GM12878 (cell line): ENCODE measurements around the gene ZNF213. TPM values are rescaled to one million over a fixed set of nuclear protein-coding genes. Genes with fewer than 3 reads are reported as not detected.

Experiments used
- ATF7 ChIP-seq: fragments of 450-650 bp; IDR thresholded peaks from 2 replicates; pipeline ENCODE4 v1.6.1; 2016; ENCODE audit warnings: low read depth, mild to moderate bottlenecking
- CBFB ChIP-seq: IDR thresholded peaks from 2 replicates; pipeline ENCODE4 v1.6.1; 2016; ENCODE audit warnings: antibody characterized with exemption, low read depth
- CBX3 ChIP-seq: fragments of 200-600 bp; sonication (generic); IDR thresholded peaks from 2 replicates; pipeline ENCODE4 v1.6.1; 2016; ENCODE audit warnings: low read depth, borderline replicate concordance
- CHD2 ChIP-seq: IDR thresholded peaks from 2 replicates; pipeline ENCODE4 v1.6.1; 2011; ENCODE audit warnings: low read depth, low read length, improper control_type of control experiment, borderline replicate concordance
- DPF2 ChIP-seq: fragments of 450-650 bp; IDR thresholded peaks from 2 replicates; pipeline ENCODE4 v1.6.1; 2017; ENCODE audit warnings: mild to moderate bottlenecking
- FOS ChIP-seq: IDR thresholded peaks from 3 replicates; pipeline ENCODE4 v1.6.1; 2011; ENCODE audit warnings: borderline replicate concordance; ENCODE audit not compliant: insufficient read length; ENCODE audit errors: extremely low read depth
- HCFC1 ChIP-seq: fragments of 150-350 bp; IDR thresholded peaks from 2 replicates; pipeline ENCODE4 v1.6.1; 2014; ENCODE audit warnings: low read length
- JUNB ChIP-seq: IDR thresholded peaks from 2 replicates; pipeline ENCODE4 v1.6.1; 2016; ENCODE audit warnings: antibody characterized with exemption, mild to moderate bottlenecking
- MEF2B ChIP-seq: fragments of 450-650 bp; IDR thresholded peaks from 2 replicates; pipeline ENCODE4 v1.6.1; 2018; ENCODE audit warnings: mild to moderate bottlenecking, moderate library complexity; ENCODE audit not compliant: partially characterized antibody, poor library complexity, severe bottlenecking
- MYB ChIP-seq: fragments of 150-350 bp; IDR thresholded peaks from 2 replicates; pipeline ENCODE4 v1.6.1; 2014; ENCODE audit warnings: mild to moderate bottlenecking, low read depth, low read length, borderline replicate concordance
- NBN ChIP-seq: fragments of 450-650 bp; IDR thresholded peaks from 2 replicates; pipeline ENCODE4 v1.6.1; 2016
- POLR2AphosphoS5 ChIP-seq: IDR thresholded peaks from 2 replicates; pipeline ENCODE4 v1.6.1; 2011; ENCODE audit warnings: mild to moderate bottlenecking, low read length, inconsistent platforms
- RAD51 ChIP-seq: fragments of 450-650 bp; IDR thresholded peaks from 2 replicates; pipeline ENCODE4 v1.6.1; 2016; ENCODE audit warnings: moderate library complexity, mild to moderate bottlenecking, inconsistent platforms
- RELB ChIP-seq: fragments of 450-650 bp; IDR thresholded peaks from 2 replicates; pipeline ENCODE4 v1.6.1; 2017; ENCODE audit warnings: low read depth, mild to moderate bottlenecking, moderate library complexity
- SREBF2 ChIP-seq: IDR thresholded peaks from 2 replicates; pipeline ENCODE4 v1.6.1; 2012; ENCODE audit warnings: mild to moderate bottlenecking, low read length
- STAT1 ChIP-seq: fragments of 450-650 bp; conservative IDR thresholded peaks from 2 replicates; pipeline ENCODE4 v1.6.1; 2014; ENCODE audit warnings: antibody characterized with exemption, mild to moderate bottlenecking
- TCF12 ChIP-seq: IDR thresholded peaks from 2 replicates; pipeline ENCODE4 v1.6.1; 2011; ENCODE audit warnings: low read depth, mild to moderate bottlenecking, low read length
- ZNF207 ChIP-seq: fragments of 450-650 bp; IDR thresholded peaks from 2 replicates; pipeline ENCODE4 v1.6.1; 2014; ENCODE audit warnings: antibody characterized with exemption, mild to moderate bottlenecking, borderline replicate concordance
- ZNF217 ChIP-seq: fragments of 450-650 bp; IDR thresholded peaks from 2 replicates; pipeline ENCODE4 v1.6.1; 2017; ENCODE audit warnings: antibody characterized with exemption, mild to moderate bottlenecking
- ZNF24 ChIP-seq: fragments of 450-650 bp; IDR thresholded peaks from 2 replicates; pipeline ENCODE4 v1.6.1; 2017; ENCODE audit warnings: antibody characterized with exemption, mild to moderate bottlenecking
- polyA plus RNA-seq, 11 experiments: library from polyadenylated mRNA; depleted of rRNA in 4 of 11; unstranded in 6 of 11; stranded (reverse) in 5 of 11; fragments of >200 nt; fragmentation: Nextera tagmentation in 4 of 11; fragmentation: Illumina TruSeq in 1 of 11; extraction: Ambion mirVana in 4 of 11; extraction: Trizol in 1 of 11; gene quantifications; 1 replicate in 1 of 11; 2 replicates in 10 of 11; pipeline versions ENCODE4 v1.2.1 to v1.2.3, GENCODE V29; 2011 to 2016; ENCODE audit warnings: inconsistent platforms in 2 of 11, missing spikeins in 2 of 11, low read depth in 1 of 11
- total RNA-seq, 4 experiments: library from RNA; depleted of rRNA in 3 of 4; stranded (reverse); fragments of >200 nt in 3 of 4; fragmentation: Illumina TruSeq in 1 of 4; extraction: Trizol in 1 of 4; gene quantifications; 2 replicates each; pipeline versions ENCODE4 v1.2.1 to v1.2.3, GENCODE V29; 2013 to 2021
- TF ChIP-seq, protein P1 (sequence below): fragments of 450-650 bp; formaldehyde crosslinking; IDR thresholded peaks from 2 replicates; pipeline ENCODE4 v1.5.0; 2022; ENCODE audit warnings: mild to moderate bottlenecking, missing genetic modification characterization
- TF ChIP-seq, protein P2 (sequence below): fragments of 450-650 bp; IDR thresholded peaks from 2 replicates; pipeline ENCODE4 v1.6.1; 2018; ENCODE audit warnings: borderline replicate concordance, mild to moderate bottlenecking; ENCODE audit not compliant: partially characterized antibody
- TF ChIP-seq, protein P3 (sequence below): IDR thresholded peaks from 2 replicates; pipeline ENCODE4 v1.6.1; 2012; ENCODE audit warnings: low read depth, low read length, improper control_type of control experiment

Gene ZNF213
- total and polyA plus RNA-seq, 10 of the 15 experiments (the other 5 are each of a cell fraction or from before 2014, with no cell fraction given): 0.53 to 9.4 (median 1.1) TPM

GRCh38 chr16:3175157-3176093 lies 40.6 kb downstream of the ZNF213 start (continued):
- TF ChIP-seq, protein P1, sequence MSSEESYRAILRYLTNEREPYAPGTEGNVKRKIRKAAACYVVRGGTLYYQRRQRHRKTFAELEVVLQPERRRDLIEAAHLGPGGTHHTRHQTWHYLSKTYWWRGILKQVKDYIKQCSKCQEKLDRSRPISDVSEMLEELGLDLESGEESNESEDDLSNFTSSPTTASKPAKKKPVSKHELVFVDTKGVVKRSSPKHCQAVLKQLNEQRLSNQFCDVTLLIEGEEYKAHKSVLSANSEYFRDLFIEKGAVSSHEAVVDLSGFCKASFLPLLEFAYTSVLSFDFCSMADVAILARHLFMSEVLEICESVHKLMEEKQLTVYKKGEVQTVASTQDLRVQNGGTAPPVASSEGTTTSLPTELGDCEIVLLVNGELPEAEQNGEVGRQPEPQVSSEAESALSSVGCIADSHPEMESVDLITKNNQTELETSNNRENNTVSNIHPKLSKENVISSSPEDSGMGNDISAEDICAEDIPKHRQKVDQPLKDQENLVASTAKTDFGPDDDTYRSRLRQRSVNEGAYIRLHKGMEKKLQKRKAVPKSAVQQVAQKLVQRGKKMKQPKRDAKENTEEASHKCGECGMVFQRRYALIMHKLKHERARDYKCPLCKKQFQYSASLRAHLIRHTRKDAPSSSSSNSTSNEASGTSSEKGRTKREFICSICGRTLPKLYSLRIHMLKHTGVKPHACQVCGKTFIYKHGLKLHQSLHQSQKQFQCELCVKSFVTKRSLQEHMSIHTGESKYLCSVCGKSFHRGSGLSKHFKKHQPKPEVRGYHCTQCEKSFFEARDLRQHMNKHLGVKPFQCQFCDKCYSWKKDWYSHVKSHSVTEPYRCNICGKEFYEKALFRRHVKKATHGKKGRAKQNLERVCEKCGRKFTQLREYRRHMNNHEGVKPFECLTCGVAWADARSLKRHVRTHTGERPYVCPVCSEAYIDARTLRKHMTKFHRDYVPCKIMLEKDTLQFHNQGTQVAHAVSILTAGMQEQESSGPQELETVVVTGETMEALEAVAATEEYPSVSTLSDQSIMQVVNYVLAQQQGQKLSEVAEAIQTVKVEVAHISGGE: no peak
- TF ChIP-seq CHD2 (no peak), ZNF207 (no peak), SREBF2 (peak; percentile 72), JUNB (no peak), FOS (no peak), MEF2B (no peak), ZNF24 (peak; percentile 88), POLR2AphosphoS5 (no peak), DPF2 (no peak), MYB (no peak), CBFB (no peak), NBN (no peak), RAD51 (no peak), TCF12 (no peak), ATF7 (no peak), HCFC1 (no peak), STAT1 (no peak), ZNF217 (no peak), RELB (no peak), CBX3 (no peak)
- TF ChIP-seq, protein P2, sequence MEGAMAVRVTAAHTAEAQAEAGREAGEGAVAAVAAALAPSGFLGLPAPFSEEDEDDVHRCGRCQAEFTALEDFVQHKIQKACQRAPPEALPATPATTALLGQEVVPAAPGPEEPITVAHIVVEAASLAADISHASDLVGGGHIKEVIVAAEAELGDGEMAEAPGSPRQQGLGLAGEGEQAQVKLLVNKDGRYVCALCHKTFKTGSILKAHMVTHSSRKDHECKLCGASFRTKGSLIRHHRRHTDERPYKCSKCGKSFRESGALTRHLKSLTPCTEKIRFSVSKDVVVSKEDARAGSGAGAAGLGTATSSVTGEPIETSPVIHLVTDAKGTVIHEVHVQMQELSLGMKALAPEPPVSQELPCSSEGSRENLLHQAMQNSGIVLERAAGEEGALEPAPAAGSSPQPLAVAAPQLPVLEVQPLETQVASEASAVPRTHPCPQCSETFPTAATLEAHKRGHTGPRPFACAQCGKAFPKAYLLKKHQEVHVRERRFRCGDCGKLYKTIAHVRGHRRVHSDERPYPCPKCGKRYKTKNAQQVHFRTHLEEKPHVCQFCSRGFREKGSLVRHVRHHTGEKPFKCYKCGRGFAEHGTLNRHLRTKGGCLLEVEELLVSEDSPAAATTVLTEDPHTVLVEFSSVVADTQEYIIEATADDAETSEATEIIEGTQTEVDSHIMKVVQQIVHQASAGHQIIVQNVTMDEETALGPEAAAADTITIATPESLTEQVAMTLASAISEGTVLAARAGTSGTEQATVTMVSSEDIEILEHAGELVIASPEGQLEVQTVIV: no peak
- TF ChIP-seq, protein P3, sequence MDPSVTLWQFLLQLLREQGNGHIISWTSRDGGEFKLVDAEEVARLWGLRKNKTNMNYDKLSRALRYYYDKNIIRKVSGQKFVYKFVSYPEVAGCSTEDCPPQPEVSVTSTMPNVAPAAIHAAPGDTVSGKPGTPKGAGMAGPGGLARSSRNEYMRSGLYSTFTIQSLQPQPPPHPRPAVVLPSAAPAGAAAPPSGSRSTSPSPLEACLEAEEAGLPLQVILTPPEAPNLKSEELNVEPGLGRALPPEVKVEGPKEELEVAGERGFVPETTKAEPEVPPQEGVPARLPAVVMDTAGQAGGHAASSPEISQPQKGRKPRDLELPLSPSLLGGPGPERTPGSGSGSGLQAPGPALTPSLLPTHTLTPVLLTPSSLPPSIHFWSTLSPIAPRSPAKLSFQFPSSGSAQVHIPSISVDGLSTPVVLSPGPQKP: no peak
